ENCODE data around the gene ENPP7. TPM values are rescaled to one million over a fixed set of nuclear protein-coding genes. Genes with fewer than 3 reads are reported as not detected.

ENPP7 gene
- total and polyA plus RNA-seq, 2 donors from 2014 or later = 0.94 to 3.7 TPM

- H3K4me1 ChIP-seq (ENCODE audit: control insufficient read depth in 2 of 3, insufficient read depth in 2 of 3, low read depth in 1 of 3, low read length in 3 of 3) = peaks cover 0 to 3% (median 0%) of the 10 kb centered on the region in 3 donors
- H3K27ac ChIP-seq (ENCODE audit: low read depth in 2 of 2, low read length in 2 of 2) = no peak overlapping the region
- no peaks in the 10 kb centered on the region for H3K9me3 ChIP-seq (ENCODE audit: control insufficient read depth in 2 of 3, insufficient read depth in 1 of 3, low read length in 3 of 3)
- intact Hi-C loops (cut with DNase I) = no loop called here
- peak in 1 of 5 donors; percentile 34 for DNase-seq
- H3K36me3 ChIP-seq (ENCODE audit: control insufficient read depth in 2 of 3, insufficient read depth in 3 of 3, low read length in 3 of 3) = no peaks in the 10 kb centered on the region
- H3K4me3 ChIP-seq (ENCODE audit: low read length in 3 of 3) = no peak overlapping the region
- TF ChIP-seq CTCF (IDR thresholded peaks at IDR 0.05; ENCODE audit: borderline replicate concordance, extremely low read depth, insufficient read depth) = no peak
- no peak overlapping the region for H3K9ac ChIP-seq (ENCODE audit: low read length in 3 of 3)
- FAIRE-seq = no peak
- no peaks in the 10 kb centered on the region for H3K27me3 ChIP-seq (ENCODE audit: control insufficient read depth, insufficient read depth, low read length)
Measured at GRCh38 chr17:79729761-79730160, 982 bp upstream of the ENPP7 start.

- no peaks in the 10 kb centered on the region for H3K9me3 ChIP-seq (ENCODE audit: control insufficient read depth in 2 of 3, insufficient read depth in 1 of 3, low read length in 3 of 3)
- intact Hi-C loops (cut with DNase I) = no loop called here
- FAIRE-seq (no peak), DNase-seq (peak in 1 of 5 donors; percentile 49)
- H3K27ac ChIP-seq (ENCODE audit: low read depth in 2 of 2, low read length in 2 of 2) = no peak overlapping the region
- H3K27me3 ChIP-seq (ENCODE audit: control insufficient read depth, insufficient read depth, low read length) = no peaks in the 10 kb centered on the region
- H3K9ac ChIP-seq (ENCODE audit: low read length in 3 of 3) = no peak overlapping the region
- H3K4me1 ChIP-seq (ENCODE audit: control insufficient read depth in 2 of 3, insufficient read depth in 2 of 3, low read depth in 1 of 3, low read length in 3 of 3) = peaks cover 0 to 3% (median 0%) of the 10 kb centered on the region in 3 donors
- H3K36me3 ChIP-seq (ENCODE audit: control insufficient read depth in 2 of 3, insufficient read depth in 3 of 3, low read length in 3 of 3) = no peaks in the 10 kb centered on the region
- no peak overlapping the region for H3K4me3 ChIP-seq (ENCODE audit: low read length in 3 of 3)
- no peak for TF ChIP-seq CTCF (IDR thresholded peaks at IDR 0.05; ENCODE audit: borderline replicate concordance, extremely low read depth, insufficient read depth)
Measured at GRCh38 chr17:79730437-79730768, 340 bp upstream of the ENPP7 start.

- no peak for FAIRE-seq
- no peak overlapping the region for H3K9ac ChIP-seq (ENCODE audit: low read length in 3 of 3)
- peak overlapping the region in 1 of 3 donors; percentile 20 for H3K4me3 ChIP-seq (ENCODE audit: low read length in 3 of 3)
- H3K4me1 ChIP-seq (ENCODE audit: control insufficient read depth in 2 of 3, insufficient read depth in 2 of 3, low read depth in 1 of 3, low read length in 3 of 3) = peaks cover 0 to 3% (median 0%) of the 10 kb centered on the region in 3 donors
- no peaks in the 10 kb centered on the region for H3K27me3 ChIP-seq (ENCODE audit: control insufficient read depth, insufficient read depth, low read length)
- H3K36me3 ChIP-seq (ENCODE audit: control insufficient read depth in 2 of 3, insufficient read depth in 3 of 3, low read length in 3 of 3) = no peaks in the 10 kb centered on the region
- TF ChIP-seq CTCF (IDR thresholded peaks at IDR 0.05; ENCODE audit: borderline replicate concordance, extremely low read depth, insufficient read depth) = no peak
- intact Hi-C loops (cut with DNase I) = no loop called here
- no peaks in the 10 kb centered on the region for H3K9me3 ChIP-seq (ENCODE audit: control insufficient read depth in 2 of 3, insufficient read depth in 1 of 3, low read length in 3 of 3)
- DNase-seq = no peak
- no peak overlapping the region for H3K27ac ChIP-seq (ENCODE audit: low read depth in 2 of 2, low read length in 2 of 2)
Measured at GRCh38 chr17:79732254-79732653, 1.5 kb downstream of the ENPP7 start.
